CD1c-positive myeloid dendritic cell (primary cell): ENCODE data around the gene CES2.
"Not testable (repeated sequence)": the region's sequence is repeated elsewhere in the genome, so short reads cannot be mapped to it uniquely, and the experiment has no call there.

ENCODE experiments used
- DNase-seq: peaks from one replicate; pipeline ENCODE4 v3.0.0-alpha.2; 2016; ENCODE audit errors: extremely low spot score

The CES2 gene

GRCh38 chr16:66934839-66935313, 440 bp upstream of the CES2 start:
- peak; percentile 31 for DNase-seq

DNA sequence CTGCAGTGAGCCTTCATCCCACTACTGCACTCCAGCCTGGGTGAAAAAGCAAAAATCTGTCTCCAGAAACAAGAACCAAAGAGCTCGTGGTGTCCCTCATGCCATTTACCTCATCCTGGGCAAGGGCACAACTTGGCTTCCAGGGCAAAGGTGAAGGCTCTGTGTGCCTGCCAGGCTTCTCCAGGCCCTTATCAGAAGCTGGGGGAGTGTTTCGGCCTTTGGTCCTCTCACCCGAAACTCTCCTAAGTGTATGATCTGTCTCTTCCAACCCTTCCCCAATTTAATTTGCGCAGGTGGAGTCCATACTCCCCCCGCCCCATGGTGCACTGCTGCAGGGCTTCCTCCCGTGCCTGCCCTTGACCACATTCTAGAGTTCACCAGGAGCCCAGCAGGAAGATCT, 1.1 kb downstream of the CES2 start:
- DNase-seq: no peak

DNA sequence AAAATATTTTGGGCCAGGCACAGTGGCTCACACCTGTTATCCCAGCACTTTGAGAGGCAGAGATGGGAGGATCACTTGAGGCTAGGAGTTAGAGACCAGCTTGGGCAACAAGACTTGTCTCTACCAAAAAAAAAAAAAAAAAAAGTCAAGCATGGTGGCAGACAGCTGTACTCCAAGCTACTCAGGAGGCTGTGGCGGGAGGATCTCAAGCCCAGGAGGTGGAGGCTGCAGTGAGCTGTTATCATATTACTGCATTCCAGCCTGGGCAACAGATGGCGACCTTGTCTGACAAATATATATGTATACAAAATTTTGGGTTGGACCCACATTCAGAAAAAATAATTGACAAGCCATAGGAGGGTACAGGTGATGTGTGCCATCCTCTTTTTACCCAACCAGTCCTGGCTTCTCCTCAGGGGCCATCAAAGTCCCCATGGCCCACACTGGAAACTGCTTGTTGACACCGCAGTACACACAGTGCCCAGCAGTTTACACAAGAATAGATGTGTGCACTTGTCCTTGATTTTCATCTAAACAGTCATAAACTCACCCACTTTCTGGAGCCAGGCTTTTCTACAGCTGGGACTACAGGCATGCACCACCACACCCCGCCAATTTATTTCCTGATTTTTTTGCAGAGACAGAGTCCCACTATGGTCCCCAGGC, 1.7 kb downstream of the CES2 start:
- DNase-seq: no peak

DNA sequence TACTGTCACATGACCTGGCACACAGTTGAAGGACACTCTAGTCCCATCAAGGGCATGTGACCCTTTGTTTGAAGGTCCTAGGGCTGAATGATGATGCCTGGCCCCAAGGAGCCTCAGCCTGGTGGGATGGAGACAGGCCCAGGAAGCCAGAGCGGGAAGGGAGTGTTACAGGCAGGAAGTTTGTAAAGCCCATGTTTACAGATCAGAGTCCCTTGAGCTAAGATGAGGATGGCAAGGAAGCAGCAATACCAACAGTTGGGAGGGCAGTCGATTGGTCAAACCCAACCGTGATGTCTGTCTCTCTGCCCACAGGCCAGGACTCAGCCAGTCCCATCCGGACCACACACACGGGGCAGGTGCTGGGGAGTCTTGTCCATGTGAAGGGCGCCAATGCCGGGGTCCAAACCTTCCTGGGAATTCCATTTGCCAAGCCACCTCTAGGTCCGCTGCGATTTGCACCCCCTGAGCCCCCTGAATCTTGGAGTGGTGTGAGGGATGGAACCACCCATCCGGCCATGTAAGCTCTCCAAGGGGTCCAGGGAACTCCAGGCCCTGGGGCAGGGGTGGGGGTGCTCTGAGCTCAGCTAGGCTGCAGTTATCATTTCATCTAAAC, 2.5 kb downstream of the CES2 start:
- no peak for DNase-seq

- DNase-seq: no peak
Observed at GRCh38 chr16:66939366-66939765, 4.0 kb downstream of the CES2 start.

GRCh38 chr16:66940236-66940635, 4.9 kb downstream of the CES2 start:
- no peak for DNase-seq

- no peak for DNase-seq
Observed at GRCh38 chr16:66942981-66943380, 7.7 kb downstream of the CES2 start.

- no peak for DNase-seq
Observed at GRCh38 chr16:66943426-66944053, 8.2 kb downstream of the CES2 start.

DNA sequence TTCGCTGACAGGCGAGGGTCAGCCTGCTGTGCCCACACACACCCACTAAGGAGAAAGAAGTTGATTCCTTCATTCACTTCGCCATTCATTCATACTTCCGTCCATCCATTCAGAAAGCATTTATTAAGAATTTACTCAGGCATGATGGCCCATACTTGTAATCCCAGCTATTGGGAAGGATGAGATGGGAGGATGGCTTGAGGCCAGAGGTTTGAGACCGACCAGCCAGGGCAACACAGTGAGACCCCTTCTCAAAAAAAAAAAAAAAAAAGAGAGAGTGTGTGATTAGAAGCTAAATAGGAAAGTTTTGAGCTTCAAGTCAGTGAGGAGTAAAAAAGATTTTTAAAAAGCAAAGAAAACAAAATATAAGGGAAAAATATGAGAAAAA, 8.7 kb downstream of the CES2 start:
- no peak for DNase-seq

DNA sequence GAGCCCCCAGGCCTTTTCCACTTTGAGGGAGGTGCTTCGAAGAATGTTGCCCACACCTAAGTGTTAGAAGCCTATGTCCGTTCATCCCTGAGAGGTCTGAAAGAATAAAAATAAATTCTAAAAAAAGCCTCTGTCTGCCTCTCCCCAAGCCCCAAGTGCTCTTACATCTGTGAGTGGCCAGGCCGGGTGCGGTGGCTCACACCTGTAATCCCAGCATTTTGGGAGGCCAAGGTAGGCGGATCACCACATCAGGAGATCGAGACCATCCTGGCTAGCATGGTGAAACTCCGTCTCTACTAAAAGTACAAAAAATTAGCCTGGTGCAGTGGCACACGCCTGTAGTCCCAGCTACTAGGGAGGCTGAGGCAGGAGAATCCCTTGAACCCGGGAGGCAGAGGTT, 9.7 kb downstream of the CES2 start:
- DNase-seq: not testable (repeated sequence)

DNA sequence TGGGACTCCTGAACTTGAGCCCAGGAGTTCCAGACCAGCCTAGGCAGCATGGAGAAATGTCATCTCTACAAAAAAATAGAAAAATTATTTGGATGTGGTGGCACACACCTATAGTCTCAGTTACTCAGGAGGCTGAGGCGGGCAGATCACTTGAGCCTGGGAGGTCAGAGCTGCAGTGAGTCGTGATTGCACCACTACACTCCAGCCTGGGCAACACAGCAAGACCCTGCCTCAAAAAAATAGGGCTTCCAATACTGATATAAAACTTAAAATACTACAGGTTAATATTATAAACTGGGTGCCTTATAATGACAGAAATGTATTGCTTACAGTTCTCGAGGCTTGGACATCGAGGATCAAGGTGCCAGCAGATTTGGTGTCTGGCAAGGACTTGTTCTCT, 10.6 kb downstream of the CES2 start:
- no peak for DNase-seq

DNA sequence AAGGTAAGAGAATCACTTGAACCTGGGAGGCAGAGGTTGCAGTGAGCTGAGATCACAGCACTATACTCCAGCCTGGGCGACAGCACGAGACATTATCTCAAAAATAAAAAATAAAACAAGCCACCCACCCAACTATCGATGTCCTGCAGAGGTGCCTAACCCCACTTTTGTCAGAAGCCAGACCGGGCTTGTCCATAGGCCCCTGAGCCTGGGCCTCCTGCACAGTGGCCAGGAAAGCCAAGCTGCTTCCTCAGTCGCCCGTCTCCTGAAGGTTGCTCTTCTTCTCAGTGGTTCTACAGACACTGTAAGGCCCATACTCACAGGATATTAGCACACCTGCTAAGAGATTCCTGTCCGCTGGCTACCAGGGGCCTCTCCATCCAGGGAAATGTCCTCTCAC, 11.2 kb downstream of the CES2 start:
- DNase-seq: no peak

GRCh38 chr16:66946974-66947301, 11.6 kb downstream of the CES2 start:
- no peak for DNase-seq

DNA sequence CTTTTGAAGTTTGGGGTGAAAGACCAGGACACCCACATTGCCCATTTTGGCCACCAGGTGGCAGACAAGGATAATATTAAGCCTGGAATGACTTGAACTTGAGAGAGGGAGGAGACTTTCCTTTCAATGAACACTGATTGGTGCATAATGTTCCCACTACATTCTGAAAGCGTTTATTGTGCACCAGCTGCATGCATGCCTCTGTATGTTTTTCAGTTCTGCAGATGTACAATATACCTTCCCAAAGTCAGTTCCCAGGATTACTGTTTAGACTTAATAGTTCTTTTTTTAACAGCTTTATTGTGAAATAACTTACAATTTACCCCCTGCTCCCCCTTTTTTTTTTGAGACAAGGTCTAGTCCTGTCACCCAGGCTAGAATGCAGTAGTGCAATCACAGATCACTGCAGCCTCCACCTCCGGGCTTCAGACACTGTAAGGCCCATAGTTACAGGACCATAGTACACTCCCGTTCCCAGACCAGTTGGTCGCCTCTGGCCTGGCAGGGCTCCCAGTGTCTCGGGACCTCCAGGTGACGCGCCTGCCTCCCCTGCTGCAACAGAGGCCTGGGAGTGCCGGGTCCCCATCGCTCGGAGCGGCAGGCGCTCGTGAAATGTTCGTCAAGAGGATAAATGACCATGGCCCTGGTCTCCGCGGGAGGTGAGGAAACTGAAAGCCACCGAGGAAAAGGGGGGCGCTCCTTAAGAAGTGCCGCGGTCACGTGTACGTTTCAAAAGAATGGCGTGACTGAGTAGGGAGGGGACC, 12.2 kb downstream of the CES2 start:
- peak; percentile 92 for DNase-seq

DNA sequence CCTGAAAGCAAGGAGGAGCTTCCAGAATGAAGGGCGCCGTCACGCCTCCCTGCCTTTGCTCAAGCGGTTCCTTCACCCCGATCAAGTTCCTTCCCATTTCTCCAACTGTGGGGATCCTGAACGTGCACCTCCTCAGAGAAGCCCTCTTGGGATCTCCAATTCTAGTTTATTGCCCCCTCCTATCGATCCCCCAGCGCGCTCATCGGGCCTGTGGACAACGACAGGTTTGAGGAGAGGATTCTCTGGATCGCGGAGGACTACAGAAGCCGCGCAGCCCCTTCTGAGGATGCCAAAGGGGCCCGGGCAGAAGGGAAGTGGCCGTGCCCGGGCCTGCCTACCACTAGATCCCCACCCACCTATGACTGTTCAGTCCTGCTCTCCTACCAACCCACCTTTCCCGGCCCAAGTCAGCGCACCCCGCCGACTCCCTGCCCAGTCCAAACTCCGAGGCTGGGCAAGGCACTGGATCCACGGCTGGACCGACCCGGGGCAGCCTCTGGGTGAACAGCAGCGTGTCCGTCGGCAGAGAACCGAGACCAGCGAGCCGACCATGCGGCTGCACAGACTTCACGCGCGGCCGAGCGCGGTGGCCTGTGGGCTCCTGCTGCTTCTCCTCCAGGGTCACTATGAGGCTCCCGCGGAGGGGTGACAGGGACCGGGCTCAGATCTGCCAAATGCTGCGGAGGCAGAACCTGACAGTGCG, 13.0 kb downstream of the CES2 start:
- peak; percentile 25 for DNase-seq

DNA sequence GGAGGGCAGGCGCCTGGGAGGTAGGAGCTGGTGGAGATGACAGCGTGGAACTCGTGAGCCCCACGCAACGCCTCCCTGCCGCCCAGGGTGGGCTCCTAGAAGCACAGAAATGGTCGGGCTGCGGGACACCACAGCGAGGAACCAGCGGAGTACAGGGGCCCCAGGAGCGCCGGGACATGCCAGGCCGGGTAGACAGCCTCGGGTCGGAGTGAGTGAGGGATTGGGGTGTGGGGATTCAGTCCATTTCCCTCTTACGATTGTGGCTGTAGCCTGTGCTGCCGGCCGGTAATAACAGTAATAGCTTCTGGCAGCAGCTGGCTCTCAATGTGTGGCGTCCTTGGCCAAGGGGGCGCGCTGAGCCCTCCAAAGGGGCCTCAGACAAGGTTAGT, 13.5 kb downstream of the CES2 start:
- DNase-seq: no peak

GRCh38 chr16:66949472-66949871, 14.2 kb downstream of the CES2 start:
- DNase-seq: no peak

GRCh38 chr16:66950437-66950836, 15.1 kb downstream of the CES2 start:
- no peak for DNase-seq

DNA sequence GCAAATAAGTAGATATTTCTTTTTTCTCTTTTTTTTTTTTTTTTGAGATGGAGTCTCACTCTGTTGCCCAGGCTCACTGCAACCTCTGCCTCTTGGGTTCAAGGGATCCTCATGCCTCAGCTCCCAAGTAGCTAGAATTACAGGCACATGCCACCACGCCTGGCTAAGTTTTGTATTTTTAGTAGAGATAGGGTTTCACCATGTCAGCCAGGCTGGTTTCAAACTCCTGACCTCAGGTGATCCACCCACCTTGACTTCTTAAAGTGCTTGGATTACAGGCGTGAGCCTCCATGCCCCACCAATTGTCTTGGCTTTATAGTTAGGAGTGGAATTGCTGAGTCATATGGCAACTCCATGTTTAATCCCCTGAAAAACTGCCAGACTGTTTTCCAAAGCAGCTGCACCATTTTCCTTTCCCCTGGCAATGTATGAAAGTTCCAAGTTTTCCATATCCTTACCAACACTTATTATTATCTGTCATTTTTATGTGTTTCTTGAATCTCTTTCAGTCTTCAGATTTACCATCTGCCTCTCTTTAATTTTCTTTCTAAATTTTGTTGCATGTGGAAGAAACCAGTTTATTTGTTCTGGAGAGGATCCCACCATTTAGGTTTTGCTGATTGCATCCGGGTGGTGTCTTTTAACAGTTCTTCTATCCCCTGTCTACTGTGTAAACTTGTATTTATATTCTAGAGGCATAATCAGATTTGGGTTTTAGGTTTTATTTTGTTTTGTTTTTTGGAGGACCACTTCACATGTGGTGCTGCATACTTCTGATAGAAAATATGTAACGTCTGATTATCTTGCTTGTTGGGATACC, 15.9 kb downstream of the CES2 start:
- DNase-seq: no peak

DNA sequence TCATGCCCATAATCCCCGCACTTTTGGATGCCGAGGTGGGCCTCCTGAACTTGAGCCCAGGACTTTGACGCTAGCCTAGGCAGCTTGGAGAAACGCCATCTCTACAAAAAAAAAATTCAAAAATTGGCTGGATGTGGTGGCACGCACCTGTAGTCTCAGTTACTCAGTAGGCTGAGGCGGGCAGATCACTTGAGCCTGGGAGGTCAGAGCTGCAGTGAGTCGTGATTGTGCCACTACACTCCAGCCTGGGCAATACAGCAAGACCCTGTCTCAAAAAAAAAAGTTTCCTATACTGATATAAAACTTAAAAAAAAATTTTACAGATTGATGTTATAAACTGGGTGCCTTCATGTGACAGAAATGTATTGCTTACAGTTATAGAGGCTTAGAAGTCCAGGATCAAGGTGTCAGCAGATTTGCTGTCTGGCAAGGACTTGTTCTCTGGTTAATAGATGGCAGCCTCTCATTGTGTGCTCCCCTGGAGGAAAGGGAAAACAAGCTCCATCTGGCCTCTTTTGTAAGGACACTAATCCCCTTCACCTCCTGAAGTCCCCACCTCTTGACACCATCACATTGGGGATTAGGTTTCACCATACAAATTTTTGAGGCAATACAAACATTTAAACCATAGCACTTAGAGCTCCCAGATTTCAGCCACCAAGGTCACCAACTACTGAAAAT, 17.3 kb downstream of the CES2 start:
- DNase-seq: no peak
